Activated T-helper 1 cell treated with anti-CD3 and anti-CD28 coated beads, Interleukin-12 subunit alpha, Interleukin-12 subunit beta, Interleukin-2, Interleukin-4 antibody, amounts not matched to agents 30 ng/mL and 10 ng/mL and 1 ng/mL, durations not matched to agents 14 hours and 24 hours and 36 hours (primary cell): ENCODE measurements around the gene PASK. TPM values are rescaled to one million over a fixed set of nuclear protein-coding genes. Genes with fewer than 3 reads are reported as not detected.

Source experiments
- DNase-seq: peaks from one replicate; pipeline ENCODE4 v3.0.0; 2021; ENCODE audit warnings: low spot score
- H3K27ac Mint-ChIP-seq: one replicate; pipeline ENCODE4 v1.8.0; 2021; ENCODE audit warnings: mild to moderate bottlenecking, mixed read lengths
- H3K27me3 Mint-ChIP-seq: one replicate; pipeline ENCODE4 v1.8.0; 2022; ENCODE audit warnings: mild to moderate bottlenecking, moderate library complexity, mixed read lengths; ENCODE audit not compliant: insufficient read depth
- H3K36me3 Mint-ChIP-seq: one replicate; pipeline ENCODE4 v1.8.0; 2021; ENCODE audit warnings: low read depth, mixed read lengths
- H3K4me1 Mint-ChIP-seq: one replicate; pipeline ENCODE4 v1.8.0; 2021; ENCODE audit warnings: low read depth, mixed read lengths
- H3K4me3 Mint-ChIP-seq: one replicate; pipeline ENCODE4 v1.8.0; 2021; ENCODE audit warnings: mild to moderate bottlenecking, moderate library complexity, mixed read lengths
- H3K9me3 Mint-ChIP-seq: one replicate; pipeline ENCODE4 v1.8.0; 2021; ENCODE audit warnings: mixed read lengths
- intact Hi-C: fragments of 100-400 bp; cut with micrococcal nuclease; formaldehyde crosslinking; loops from one replicate; pipeline ENCODE4 v1.15.1; 2024
- total RNA-seq: library from RNA; stranded (reverse); gene quantifications from 2 replicates; pipeline ENCODE4 v1.2.3, GENCODE V29; 2022

Gene PASK
- total RNA-seq, 1 donor from 2014 or later = 101 TPM

GRCh38 chr2:241084856-241085444 lies 64.3 kb downstream of the PASK start:
- H3K4me3 Mint-ChIP-seq = no peak overlapping the region
- no peaks in the 10 kb centered on the region for H3K27me3 Mint-ChIP-seq
- peaks cover 27% of the 10 kb centered on the region for H3K36me3 Mint-ChIP-seq
- intact Hi-C loops = no loop called here
- H3K4me1 Mint-ChIP-seq = no peaks in the 10 kb centered on the region
- H3K27ac Mint-ChIP-seq = no peak overlapping the region
- no peaks in the 10 kb centered on the region for H3K9me3 Mint-ChIP-seq
- DNase-seq = no peak

GRCh38 chr2:241083091-241083415 lies 66.2 kb downstream of the PASK start:
- Mint-ChIP-seq H3K9me3 (no peaks in the 10 kb centered on the region), H3K4me3 (no peak overlapping the region), H3K27ac (no peak overlapping the region), H3K4me1 (no peaks in the 10 kb centered on the region), H3K27me3 (no peaks in the 10 kb centered on the region), H3K36me3 (peaks cover 15% of the 10 kb centered on the region)
- intact Hi-C loops = no loop called here
- DNase-seq = no peak

GRCh38 chr2:241082341-241083090 lies 66.8 kb downstream of the PASK start:
- peaks cover 13% of the 10 kb centered on the region for H3K36me3 Mint-ChIP-seq
- intact Hi-C loops = no loop called here
- no peak for DNase-seq
- peak overlapping the region; percentile 26 for H3K27ac Mint-ChIP-seq
- no peaks in the 10 kb centered on the region for H3K27me3 Mint-ChIP-seq
- H3K9me3 Mint-ChIP-seq = no peaks in the 10 kb centered on the region
- H3K4me3 Mint-ChIP-seq = no peak overlapping the region
- no peaks in the 10 kb centered on the region for H3K4me1 Mint-ChIP-seq

- Mint-ChIP-seq H3K4me1 (no peaks in the 10 kb centered on the region), H3K27me3 (no peaks in the 10 kb centered on the region), H3K27ac (no peak overlapping the region), H3K4me3 (no peak overlapping the region), H3K36me3 (peaks cover 13% of the 10 kb centered on the region), H3K9me3 (no peaks in the 10 kb centered on the region)
- no peak for DNase-seq
- intact Hi-C loops = no loop called here
These were observed 67.5 kb downstream of the PASK start for GRCh38 chr2:241081643-241082340.

GRCh38 chr2:241081190-241081642 lies 68.1 kb downstream of the PASK start:
- Mint-ChIP-seq H3K27me3 (no peaks in the 10 kb centered on the region), H3K4me1 (no peaks in the 10 kb centered on the region), H3K4me3 (no peak overlapping the region), H3K36me3 (peaks cover 10% of the 10 kb centered on the region), H3K27ac (no peak overlapping the region), H3K9me3 (no peaks in the 10 kb centered on the region)
- intact Hi-C loops = no loop called here
- DNase-seq = no peak

- no peaks in the 10 kb centered on the region for H3K4me1 Mint-ChIP-seq
- no peak for DNase-seq
- no peaks in the 10 kb centered on the region for H3K27me3 Mint-ChIP-seq
These were observed 68.7 kb downstream of the PASK start for GRCh38 chr2:241080405-241081189.

GRCh38 chr2:241074901-241075540 lies 74.3 kb downstream of the PASK start:
- Mint-ChIP-seq H3K9me3 (no peaks in the 10 kb centered on the region), H3K4me3 (no peak overlapping the region), H3K27me3 (no peaks in the 10 kb centered on the region), H3K4me1 (no peaks in the 10 kb centered on the region), H3K36me3 (peaks cover 5% of the 10 kb centered on the region), H3K27ac (no peak overlapping the region)
- intact Hi-C loops = no loop called here
- DNase-seq = no peak

More at GRCh38 chr2:241080405-241081189, 68.7 kb downstream of the PASK start:
- peaks cover 11% of the 10 kb centered on the region for H3K36me3 Mint-ChIP-seq
- no peak overlapping the region for H3K4me3 Mint-ChIP-seq
- intact Hi-C loops = no loop called here
- H3K9me3 Mint-ChIP-seq = no peaks in the 10 kb centered on the region
- H3K27ac Mint-ChIP-seq = no peak overlapping the region

- peaks cover 5% of the 10 kb centered on the region for H3K36me3 Mint-ChIP-seq
- no peaks in the 10 kb centered on the region for H3K4me1 Mint-ChIP-seq
- H3K4me3 Mint-ChIP-seq = no peak overlapping the region
- intact Hi-C loops = no loop called here
- no peaks in the 10 kb centered on the region for H3K9me3 Mint-ChIP-seq
- DNase-seq = no peak
- H3K27me3 Mint-ChIP-seq = no peaks in the 10 kb centered on the region
- no peak overlapping the region for H3K27ac Mint-ChIP-seq
These were observed 75.0 kb downstream of the PASK start for GRCh38 chr2:241074065-241074818.

- no peak overlapping the region for H3K27ac Mint-ChIP-seq
These were observed 75.9 kb downstream of the PASK start for GRCh38 chr2:241073166-241074064.

GRCh38 chr2:241072553-241073165 lies 76.6 kb downstream of the PASK start:
- intact Hi-C loops = no loop called here

More at GRCh38 chr2:241073166-241074064, 75.9 kb downstream of the PASK start:
- Mint-ChIP-seq H3K4me1 (no peaks in the 10 kb centered on the region), H3K9me3 (no peaks in the 10 kb centered on the region), H3K36me3 (peaks cover 5% of the 10 kb centered on the region), H3K4me3 (no peak overlapping the region), H3K27me3 (no peaks in the 10 kb centered on the region)
- intact Hi-C loops = no loop called here
- DNase-seq = no peak

GRCh38 chr2:241072151-241072550 lies 77.1 kb downstream of the PASK start:
- intact Hi-C loops = no loop called here
- no peaks in the 10 kb centered on the region for H3K9me3 Mint-ChIP-seq
- H3K4me3 Mint-ChIP-seq = no peak overlapping the region
- no peaks in the 10 kb centered on the region for H3K4me1 Mint-ChIP-seq
- no peaks in the 10 kb centered on the region for H3K27me3 Mint-ChIP-seq
- H3K36me3 Mint-ChIP-seq = peaks cover 5% of the 10 kb centered on the region
- no peak for DNase-seq
- no peak overlapping the region for H3K27ac Mint-ChIP-seq

More at GRCh38 chr2:241072553-241073165, 76.6 kb downstream of the PASK start:
- Mint-ChIP-seq H3K9me3 (no peaks in the 10 kb centered on the region), H3K4me3 (no peak overlapping the region), H3K27me3 (no peaks in the 10 kb centered on the region), H3K36me3 (peaks cover 5% of the 10 kb centered on the region), H3K27ac (no peak overlapping the region), H3K4me1 (no peaks in the 10 kb centered on the region)
- DNase-seq = no peak
